ENCODE data around the gene RAD9A. TPM values are rescaled to one million over a fixed set of nuclear protein-coding genes. Genes with fewer than 3 reads are reported as not detected.

RAD9A gene
- total and polyA plus RNA-seq, 2 of the 4 experiments (the other 2 are of a cell fraction), result 2.0 to 10.3 TPM

DNA sequence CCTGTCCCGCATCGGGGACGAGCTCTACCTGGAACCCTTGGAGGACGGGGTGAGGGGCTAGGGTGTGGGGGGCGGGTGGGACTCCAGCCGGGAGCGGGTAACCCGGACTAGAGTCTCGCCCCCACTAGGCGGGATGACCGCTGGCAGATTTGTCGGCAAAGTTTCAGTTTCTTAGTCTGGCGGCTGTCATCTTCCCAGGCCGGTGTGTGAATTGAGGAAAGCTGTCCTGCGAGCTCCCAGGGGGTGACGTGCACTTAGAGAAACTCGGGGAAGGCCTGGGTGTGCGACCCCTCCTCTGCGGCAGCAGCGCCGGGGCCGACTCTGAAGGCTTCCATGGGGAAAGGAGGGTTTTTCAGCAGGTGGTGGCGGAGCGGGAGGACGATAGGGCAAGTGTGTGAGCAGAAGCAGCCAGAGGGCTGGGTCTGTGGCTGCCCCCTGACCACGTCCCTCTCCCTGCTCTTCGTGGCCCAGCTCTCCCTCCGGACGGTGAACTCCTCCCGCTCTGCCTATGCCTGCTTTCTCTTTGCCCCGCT is 463 bp downstream of the RAD9A start:
- POLR2A ChIA-PET (ENCODE audit: unreplicated experiment), result interaction anchor here (1.3 kb wide), 1 partner anchor 38 kb away, joined by 3 read pairs; no protein-coding TSS in a partner anchor
- Histone ChIP-seq H3K27ac (ENCODE audit: insufficient read depth, low read length) (peak overlapping the region; percentile 51; the same call in 1 of the 2 replicates), H2BK20ac (ENCODE audit: low read depth, low read length) (no peak overlapping the region), H2AK9ac (replicated peaks; ENCODE audit: low read depth, low read length, poor library complexity) (peak overlapping the region; percentile 83), H3K79me1 (ENCODE audit: low read depth in 1 of 2, low read length in 2 of 2) (peaks cover 10 to 30% of the 10 kb centered on the region in 2 experiments; a peak in 3 of 4 replicates), H2AK5ac (ENCODE audit: low read depth, low read length) (no peak overlapping the region; the same call in 1 of the 2 replicates), H3K36me3 (ENCODE audit: control insufficient read depth, insufficient read depth, low read length) (peaks cover 12% of the 10 kb centered on the region; the same call in 1 of the 2 replicates), H4K20me1 (ENCODE audit: insufficient read depth, low read length) (peaks cover 5% of the 10 kb centered on the region; the same call in 1 of the 2 replicates), H3K4me3 (ENCODE audit: insufficient read depth, low read depth, low read length) (peak overlapping the region; percentile 93), H3K56ac (ENCODE audit: extremely low read depth, insufficient read depth, low read length) (no peak overlapping the region), H3K4ac (ENCODE audit: low read depth, low read length) (peak overlapping the region; percentile 41; the same call in 1 of the 2 replicates), H2BK120ac (ENCODE audit: low read depth, low read length) (no peak overlapping the region), H3K23ac (ENCODE audit: low read depth, low read length) (peak overlapping the region; percentile 38; the same call in 1 of the 2 replicates), H3K27me3 (ENCODE audit: control insufficient read depth, insufficient read depth, low read length) (no peaks in the 10 kb centered on the region; the same call in 1 of the 2 replicates), H2AFZ (replicated peaks; ENCODE audit: low read length, poor library complexity) (peak overlapping the region; percentile 99), H2BK5ac (ENCODE audit: low read depth, low read length, poor library complexity, severe bottlenecking) (no peak overlapping the region), H3K9me3 (ENCODE audit: control insufficient read depth, insufficient read depth, low read length) (no peaks in the 10 kb centered on the region), H2BK15ac (ENCODE audit: low read depth, low read length) (no peak overlapping the region), H3K14ac (replicated peaks; ENCODE audit: low read depth, low read length) (no peak overlapping the region; the same call in 1 of the 2 replicates), H4K5ac (ENCODE audit: low read depth, low read length) (no peak overlapping the region), H4K8ac (ENCODE audit: low read depth in 2 of 2, low read length in 2 of 2) (no peak overlapping the region), H3K4me2 (ENCODE audit: low read depth, low read length) (peak overlapping the region; percentile 90), H3K18ac (ENCODE audit: low read depth, low read length) (no peak overlapping the region), H3K4me1 (ENCODE audit: control insufficient read depth, insufficient read depth, low read length) (peaks cover 3% of the 10 kb centered on the region), H4K91ac (ENCODE audit: insufficient read depth, low read depth, low read length) (no peak overlapping the region), H3K9ac (ENCODE audit: low read depth, low read length) (peak overlapping the region; percentile 48), H3K9me1 (ENCODE audit: insufficient read depth, low read length) (no peaks in the 10 kb centered on the region; the same call in 1 of the 2 replicates)
- in situ Hi-C loops (cut with MboI; ENCODE audit: low sequenced_read_pairs) (no loop called here), intact Hi-C loops (cut with micrococcal nuclease) (no loop called here), dilution Hi-C loops (cut with HindIII; ENCODE audit: low sequenced_read_pairs, unreplicated experiment) (no loop called here)
- no peak for DNase-seq
- peak; percentile 25 for ATAC-seq (ENCODE audit: low read depth)
- WGBS, 2 experiments (ENCODE audit: extremely low coverage in 2 of 2, insufficient read length in 1 of 2), result 6% methylated on average over 6 of the region's 31 CpGs; no CpG with 5 or more reads in 1 of the 2 experiments
- BruUV-seq (replicated peaks), result no TSS peak
- CTCF ChIA-PET, result interaction anchor here (1.0 to 1.2 kb wide), 2 partner anchors 10 kb away, joined by 4 to 8 read pairs; no protein-coding TSS in a partner anchor
- TF ChIP-seq POLR2A (IDR thresholded peaks at IDR 0.05; ENCODE audit: low read depth, low read length) (no peak), SMC3 (IDR thresholded peaks at IDR 0.05; ENCODE audit: low read depth, low read length) (no peak), MAFK (IDR thresholded peaks at IDR 0.05; ENCODE audit: low read depth, low read length) (no peak), NFE2L2 (IDR thresholded peaks at IDR 0.05; ENCODE audit: low read depth, low read length) (no peak), RFX5 (IDR thresholded peaks at IDR 0.05; ENCODE audit: low read depth, low read length) (no peak), MXI1 (IDR thresholded peaks at IDR 0.05; ENCODE audit: borderline replicate concordance, low read depth, low read length) (no peak), BHLHE40 (IDR thresholded peaks at IDR 0.05; ENCODE audit: low read depth, low read length) (no peak), FOS (IDR thresholded peaks at IDR 0.05; ENCODE audit: low read depth, low read length) (no peak), CEBPB (IDR thresholded peaks at IDR 0.05; ENCODE audit: low read depth, low read length) (no peak), CHD1 (IDR thresholded peaks at IDR 0.05; ENCODE audit: low read depth, low read length) (no peak), MAZ (IDR thresholded peaks at IDR 0.05; ENCODE audit: borderline replicate concordance, low read depth, low read length) (no peak), RCOR1 (IDR thresholded peaks at IDR 0.05; ENCODE audit: insufficient replicate concordance, low read length) (no peak), RAD21 (IDR thresholded peaks at IDR 0.05; ENCODE audit: low read length) (no peak)
- TF ChIP-seq, protein P1, sequence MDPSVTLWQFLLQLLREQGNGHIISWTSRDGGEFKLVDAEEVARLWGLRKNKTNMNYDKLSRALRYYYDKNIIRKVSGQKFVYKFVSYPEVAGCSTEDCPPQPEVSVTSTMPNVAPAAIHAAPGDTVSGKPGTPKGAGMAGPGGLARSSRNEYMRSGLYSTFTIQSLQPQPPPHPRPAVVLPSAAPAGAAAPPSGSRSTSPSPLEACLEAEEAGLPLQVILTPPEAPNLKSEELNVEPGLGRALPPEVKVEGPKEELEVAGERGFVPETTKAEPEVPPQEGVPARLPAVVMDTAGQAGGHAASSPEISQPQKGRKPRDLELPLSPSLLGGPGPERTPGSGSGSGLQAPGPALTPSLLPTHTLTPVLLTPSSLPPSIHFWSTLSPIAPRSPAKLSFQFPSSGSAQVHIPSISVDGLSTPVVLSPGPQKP (IDR thresholded peaks at IDR 0.05; ENCODE audit: borderline replicate concordance, low read depth, low read length), result no peak
- TF ChIP-seq, protein P2, sequence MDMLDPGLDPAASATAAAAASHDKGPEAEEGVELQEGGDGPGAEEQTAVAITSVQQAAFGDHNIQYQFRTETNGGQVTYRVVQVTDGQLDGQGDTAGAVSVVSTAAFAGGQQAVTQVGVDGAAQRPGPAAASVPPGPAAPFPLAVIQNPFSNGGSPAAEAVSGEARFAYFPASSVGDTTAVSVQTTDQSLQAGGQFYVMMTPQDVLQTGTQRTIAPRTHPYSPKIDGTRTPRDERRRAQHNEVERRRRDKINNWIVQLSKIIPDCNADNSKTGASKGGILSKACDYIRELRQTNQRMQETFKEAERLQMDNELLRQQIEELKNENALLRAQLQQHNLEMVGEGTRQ (IDR thresholded peaks at IDR 0.05; ENCODE audit: low read depth, low read length), result no peak
